Cardiac muscle cell (in vitro differentiated cells and primary cell): ENCODE results near the gene ACP4. TPM values are rescaled to one million over a fixed set of nuclear protein-coding genes. Genes with fewer than 3 reads are reported as not detected.
"Not testable (repeated sequence)": the region's sequence is repeated elsewhere in the genome, so short reads cannot be mapped to it uniquely, and the experiment has no call there.

ENCODE experiments used
- DNase-seq, 2 donors: peaks; one replicate each; pipeline versions ENCODE4 v3.0.0 to v3.0.0-alpha.2; 2010 to 2017; ENCODE audit warnings: low read depth in 1 of 2, low spot score in 1 of 2
- H3K27ac ChIP-seq: fragments of 200-600 bp; sonication (generic); 2 replicates; pipeline ENCODE4 v1.5.1; 2016
- H3K27me3 ChIP-seq: fragments of 200-600 bp; sonication (generic); 2 replicates; pipeline ENCODE4 v1.6.0; 2016; ENCODE audit warnings: control low read depth
- H3K36me3 ChIP-seq: fragments of 200-600 bp; sonication (generic); 2 replicates; pipeline ENCODE4 v1.5.1; 2016; ENCODE audit warnings: control low read depth
- H3K4me1 ChIP-seq: fragments of 200-600 bp; sonication (generic); 2 replicates; pipeline ENCODE4 v1.8.1; 2017; ENCODE audit warnings: low read depth, mild to moderate bottlenecking, mixed run types
- H3K4me3 ChIP-seq: fragments of 200-600 bp; sonication (generic); 2 replicates; pipeline ENCODE4 v1.5.1; 2016; ENCODE audit warnings: mild to moderate bottlenecking
- H3K9me3 ChIP-seq: fragments of 200-600 bp; sonication (generic); 2 replicates; pipeline ENCODE4 v1.5.1; 2017; ENCODE audit warnings: low read depth, mild to moderate bottlenecking, control low read depth
- CTCF ChIP-seq: IDR thresholded peaks from 2 replicates; pipeline ENCODE4 v1.5.1; 2012; ENCODE audit warnings: low read depth, mild to moderate bottlenecking, low read length
- polyA plus RNA-seq: library from polyadenylated mRNA; unstranded; fragments of >200 nt; fragmentation: Nextera tagmentation; extraction: Ambion mirVana; gene quantifications from 2 replicates; pipeline ENCODE4 v1.2.1, GENCODE V29; 2016
- total RNA-seq: library from RNA; depleted of rRNA; stranded (reverse); fragments of >200 nt; gene quantifications from 2 replicates; pipeline ENCODE4 v1.2.3, GENCODE V29; 2016

The ACP4 gene
- total and polyA plus RNA-seq, 2 experiments from 2014 or later = 0.23 TPM; not detected in 1

- no peak for TF ChIP-seq CTCF
- H3K4me3 ChIP-seq = no peak overlapping the region
Observed at GRCh38 chr19:50750010-50750409, 40.2 kb upstream of the ACP4 start.

DNA sequence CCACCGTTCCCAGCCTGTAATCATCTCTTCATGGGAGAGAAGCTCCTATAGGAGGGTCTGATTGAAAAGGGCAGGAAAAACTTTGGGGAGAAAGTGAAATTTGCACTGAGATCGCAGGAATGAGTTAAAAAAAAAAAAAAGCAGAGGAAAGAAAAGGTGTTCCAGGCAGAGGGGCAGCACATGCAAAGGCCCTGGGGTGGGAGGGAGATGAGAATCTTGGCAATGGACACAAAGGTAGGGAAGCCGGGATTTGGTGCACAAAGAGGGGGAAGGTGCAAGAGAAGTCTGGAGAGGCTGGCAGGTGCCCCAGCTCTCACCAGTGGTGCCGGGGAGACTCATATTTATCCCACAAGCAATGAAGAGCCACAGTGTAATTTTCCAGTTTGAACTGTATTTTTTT lies 36.3 kb upstream of the ACP4 start:
- Histone ChIP-seq H3K27ac (no peak overlapping the region), H3K9me3 (no peaks in the 10 kb centered on the region), H3K4me1 (no peaks in the 10 kb centered on the region), H3K36me3 (no peaks in the 10 kb centered on the region), H3K27me3 (no peaks in the 10 kb centered on the region), H3K4me3 (no peak overlapping the region)
- DNase-seq = no peak
- TF ChIP-seq CTCF = no peak

More at GRCh38 chr19:50750010-50750409, 40.2 kb upstream of the ACP4 start:
- H3K27me3 ChIP-seq = no peaks in the 10 kb centered on the region
- no peaks in the 10 kb centered on the region for H3K9me3 ChIP-seq
- no peak for DNase-seq
- H3K4me1 ChIP-seq = no peaks in the 10 kb centered on the region
- no peak overlapping the region for H3K27ac ChIP-seq
- no peaks in the 10 kb centered on the region for H3K36me3 ChIP-seq

DNA sequence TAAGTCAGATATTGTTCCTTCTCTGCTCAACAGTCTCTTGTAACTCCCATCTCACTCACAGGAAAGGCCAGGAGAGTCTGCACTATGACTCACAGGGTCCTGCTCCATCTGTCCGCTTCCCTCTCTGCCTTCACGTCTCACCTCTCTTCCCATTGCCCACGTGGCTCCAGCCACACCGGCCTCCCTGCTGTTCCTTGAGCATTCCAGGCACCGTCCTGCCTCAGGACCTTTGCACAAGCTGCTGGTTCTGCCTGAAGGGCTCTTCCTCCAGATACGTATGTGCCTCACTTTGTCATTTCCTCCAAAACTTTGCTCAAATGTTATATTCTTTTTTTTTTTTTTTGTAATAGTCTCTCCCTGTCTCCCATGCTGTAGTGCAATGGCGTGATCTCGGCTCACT lies 34.0 kb upstream of the ACP4 start:
- H3K4me1 ChIP-seq, H3K27ac ChIP-seq, H3K36me3 ChIP-seq, DNase-seq, H3K9me3 ChIP-seq, H3K4me3 ChIP-seq, H3K27me3 ChIP-seq: not testable (repeated sequence)

GRCh38 chr19:50757624-50758023 lies 32.6 kb upstream of the ACP4 start:
- not testable (repeated sequence) for H3K27me3 ChIP-seq, H3K9me3 ChIP-seq, DNase-seq, H3K27ac ChIP-seq, H3K36me3 ChIP-seq, H3K4me1 ChIP-seq, H3K4me3 ChIP-seq

DNA sequence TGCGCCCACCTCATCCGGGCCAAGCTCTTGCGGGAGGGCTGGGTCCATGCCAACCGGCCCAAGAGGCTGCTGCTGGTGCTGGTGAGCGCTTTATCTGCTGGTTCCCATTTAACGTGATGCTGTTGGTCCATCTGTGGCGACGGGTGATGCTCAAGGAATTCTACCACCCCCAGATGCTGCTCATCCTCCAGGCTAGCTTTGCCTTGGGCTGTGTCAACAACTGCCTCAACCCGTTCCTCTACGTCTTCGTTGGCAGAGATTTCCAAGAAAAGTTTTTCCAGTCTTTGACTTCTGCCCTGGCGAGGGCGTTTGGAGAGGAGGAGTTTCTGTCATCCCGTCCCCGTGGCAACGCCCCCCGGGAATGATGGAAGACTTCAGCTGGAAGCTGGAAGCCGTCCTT lies 31.1 kb upstream of the ACP4 start:
- not testable (repeated sequence) for H3K36me3 ChIP-seq, H3K4me1 ChIP-seq, H3K27ac ChIP-seq, DNase-seq, H3K9me3 ChIP-seq, H3K27me3 ChIP-seq, H3K4me3 ChIP-seq

- DNase-seq = peak in 1 of 2 donors; percentile 30
- no peaks in the 10 kb centered on the region for H3K9me3 ChIP-seq
- no peak for TF ChIP-seq CTCF
Observed at GRCh38 chr19:50759886-50760285, 30.3 kb upstream of the ACP4 start.

DNA sequence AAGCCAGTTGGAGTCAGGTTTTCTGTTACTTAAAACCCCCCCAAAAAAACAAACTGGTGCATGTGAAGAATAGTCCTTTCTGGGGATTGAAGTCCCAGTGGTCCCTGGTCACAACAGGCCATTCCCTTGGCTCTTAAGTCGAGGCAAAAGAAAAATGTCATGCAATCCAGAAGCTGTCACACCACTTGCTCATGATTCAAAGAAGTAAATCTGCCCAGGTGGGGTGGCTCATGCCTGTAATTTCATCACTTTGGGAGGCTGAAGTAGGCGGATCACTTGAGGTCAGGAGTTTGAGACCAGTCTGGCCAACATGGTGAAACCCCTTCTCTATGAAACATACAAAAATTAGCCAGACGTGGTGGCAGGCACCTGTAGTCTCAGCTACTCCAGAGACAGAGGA lies 28.7 kb upstream of the ACP4 start:
- not testable (repeated sequence) for H3K27me3 ChIP-seq, H3K36me3 ChIP-seq, H3K4me3 ChIP-seq, DNase-seq, H3K9me3 ChIP-seq, H3K4me1 ChIP-seq, H3K27ac ChIP-seq

More at GRCh38 chr19:50759886-50760285, 30.3 kb upstream of the ACP4 start:
- no peaks in the 10 kb centered on the region for H3K4me1 ChIP-seq
- no peaks in the 10 kb centered on the region for H3K36me3 ChIP-seq
- no peak overlapping the region for H3K4me3 ChIP-seq
- no peaks in the 10 kb centered on the region for H3K27me3 ChIP-seq
- no peak overlapping the region for H3K27ac ChIP-seq

DNA sequence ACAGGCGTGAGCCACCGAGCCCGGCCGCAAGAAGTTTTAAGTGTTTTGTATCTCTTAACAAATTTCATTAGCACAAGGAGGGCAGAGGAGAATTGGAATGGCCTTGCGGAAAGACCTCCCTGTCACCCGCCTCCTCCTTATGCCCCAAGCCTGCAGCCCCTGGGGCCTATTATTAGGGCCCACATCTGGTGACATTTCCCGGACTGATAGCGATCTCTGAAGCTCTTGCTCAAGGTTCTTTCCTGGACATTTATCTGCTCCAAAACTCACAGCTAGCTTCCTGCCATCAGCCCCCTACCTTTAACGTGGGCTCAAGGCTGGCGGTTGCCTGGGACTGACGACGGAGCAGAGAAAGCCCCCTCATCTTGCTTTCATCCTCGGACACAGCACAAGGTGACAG lies 26.7 kb upstream of the ACP4 start:
- not testable (repeated sequence) for H3K4me3 ChIP-seq, DNase-seq, H3K4me1 ChIP-seq, H3K9me3 ChIP-seq, H3K27ac ChIP-seq, H3K27me3 ChIP-seq, H3K36me3 ChIP-seq
